SIG-M5 treated with dmso at 0.1 percent for 504 hours (cell line): ENCODE data around the gene CYP2C18.
A peak's percentile ranks its signal among the peaks of the same experiment; 100 is the strongest.
"Not testable (repeated sequence)": the region's sequence is repeated elsewhere in the genome, so short reads cannot be mapped to it uniquely, and the experiment has no call there.

ENCODE experiments used
- DNase-seq: peaks from one replicate; lab custom pipeline; 2025; ENCODE audit not compliant: unreplicated experiment; lab: John Stamatoyannopoulos, UW

CYP2C18 gene

DNA sequence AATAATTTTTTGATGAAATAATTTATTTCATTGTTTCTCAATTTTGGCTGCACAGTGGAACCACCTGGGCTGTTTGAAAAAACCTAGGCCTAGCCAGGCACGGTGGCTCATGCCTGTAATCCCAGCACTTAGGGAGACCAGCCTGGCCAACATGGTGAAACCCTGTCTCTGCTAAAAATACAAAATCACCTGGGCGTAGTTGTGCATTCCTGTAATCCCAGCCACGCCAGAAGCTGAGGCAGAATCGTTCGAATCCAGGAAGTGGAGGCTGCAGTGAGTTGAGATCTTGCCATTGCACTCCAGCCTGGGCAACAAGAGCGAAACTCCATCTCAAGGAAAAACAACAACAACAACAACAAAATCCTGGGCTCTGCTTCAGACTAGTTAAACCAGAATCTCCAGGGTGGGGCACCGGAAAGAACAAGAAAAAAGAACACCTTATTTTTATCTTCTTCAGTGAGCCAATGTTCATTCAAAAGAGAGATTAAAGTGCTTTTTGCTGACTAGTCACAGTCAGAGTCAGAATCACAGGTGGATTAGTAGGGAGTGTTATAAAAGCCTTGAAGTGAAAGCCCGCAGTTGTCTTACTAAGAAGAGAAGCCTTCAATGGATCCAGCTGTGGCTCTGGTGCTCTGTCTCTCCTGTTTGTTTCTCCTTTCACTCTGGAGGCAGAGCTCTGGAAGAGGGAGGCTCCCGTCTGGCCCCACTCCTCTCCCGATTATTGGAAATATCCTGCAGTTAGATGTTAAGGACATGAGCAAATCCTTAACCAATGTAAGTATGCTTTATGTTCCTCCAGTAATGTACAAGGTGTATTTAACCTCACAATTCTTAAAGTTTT is at the start of gene CYP2C18:
CYP2C18 (plus strand) TSS at position 516 of the 841 bp plus-strand sequence; CDS start at position 607, 91 bp downstream.
- no peak for DNase-seq

DNA sequence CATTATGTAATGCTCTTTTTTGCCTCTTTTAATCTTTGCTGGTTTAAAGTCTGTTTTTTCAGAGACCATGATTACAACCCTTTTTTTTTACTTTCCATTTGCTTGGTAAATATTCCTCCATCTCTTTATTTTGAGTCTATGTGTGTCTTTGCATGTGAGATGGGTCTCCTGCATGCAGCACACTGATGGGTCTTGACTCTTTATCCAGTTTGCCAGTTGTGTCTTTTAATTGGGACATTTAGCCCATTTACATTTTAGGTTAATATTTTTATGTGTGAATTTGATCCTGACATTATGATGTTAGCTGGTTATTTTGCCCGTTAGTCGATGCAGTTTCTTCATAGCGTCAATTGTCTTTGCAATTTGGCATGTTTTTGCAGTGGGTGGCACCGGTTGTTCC is 45.4 kb upstream of the CYP2C18 start:
- DNase-seq, result not testable (repeated sequence)

DNA sequence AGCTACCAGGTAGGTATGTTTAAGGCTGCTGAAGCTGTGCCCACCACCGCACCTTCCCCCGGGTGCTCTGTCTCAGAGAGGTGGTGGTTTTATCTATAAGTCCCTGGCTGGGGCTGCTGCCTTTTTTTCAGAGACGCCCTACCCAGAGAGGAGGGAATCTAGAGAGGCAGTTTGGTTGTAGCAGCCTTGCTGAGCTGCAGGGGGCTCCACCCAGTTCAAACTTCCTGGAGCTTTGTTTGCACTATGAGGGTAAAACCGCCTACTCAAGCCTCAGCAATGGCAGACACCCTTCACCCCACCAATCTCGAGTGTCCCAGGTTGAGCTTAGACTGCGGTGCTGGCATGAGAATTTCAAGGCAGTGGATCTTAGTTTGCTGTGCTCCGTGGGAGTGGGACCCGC is 43.6 kb upstream of the CYP2C18 start:
- DNase-seq, result no peak

DNA sequence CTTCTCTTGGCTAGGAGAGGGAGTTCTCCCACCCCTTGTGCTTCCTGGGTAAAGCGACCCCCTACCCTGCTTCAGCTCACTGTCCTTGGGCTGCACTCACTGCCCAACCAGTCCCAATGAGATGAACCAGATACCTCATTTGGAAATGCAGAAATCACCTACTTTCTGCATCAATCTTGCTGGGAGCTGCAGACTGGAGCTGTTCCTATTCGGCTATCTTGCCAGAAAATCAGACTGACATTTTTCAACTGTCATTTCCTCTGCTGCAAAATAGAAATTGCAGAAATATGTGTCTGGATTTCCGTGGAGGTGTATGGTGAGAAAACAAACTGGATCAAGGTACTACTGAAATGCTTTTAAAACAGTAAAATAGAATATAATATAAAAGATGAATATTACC is 43.0 kb upstream of the CYP2C18 start:
- DNase-seq, result no peak

DNA sequence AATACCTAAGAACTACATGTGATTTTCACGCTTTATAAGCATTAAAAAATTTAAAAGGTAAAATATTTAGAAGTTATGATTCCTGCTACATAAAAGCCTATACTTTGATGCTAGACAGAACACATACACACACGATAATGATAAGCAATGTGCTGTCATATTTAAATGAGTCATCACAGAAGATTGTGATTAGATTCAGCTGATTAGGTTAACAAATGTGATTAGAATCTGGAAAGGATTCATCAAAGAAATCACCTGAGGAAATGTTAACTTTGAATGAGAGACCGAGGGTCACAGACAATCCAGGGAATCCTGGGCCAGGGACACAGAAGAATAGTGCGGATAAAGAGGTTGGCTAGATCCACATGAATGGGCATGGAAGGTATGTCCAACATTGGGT is 42.0 kb upstream of the CYP2C18 start:
- DNase-seq, result no peak

DNA sequence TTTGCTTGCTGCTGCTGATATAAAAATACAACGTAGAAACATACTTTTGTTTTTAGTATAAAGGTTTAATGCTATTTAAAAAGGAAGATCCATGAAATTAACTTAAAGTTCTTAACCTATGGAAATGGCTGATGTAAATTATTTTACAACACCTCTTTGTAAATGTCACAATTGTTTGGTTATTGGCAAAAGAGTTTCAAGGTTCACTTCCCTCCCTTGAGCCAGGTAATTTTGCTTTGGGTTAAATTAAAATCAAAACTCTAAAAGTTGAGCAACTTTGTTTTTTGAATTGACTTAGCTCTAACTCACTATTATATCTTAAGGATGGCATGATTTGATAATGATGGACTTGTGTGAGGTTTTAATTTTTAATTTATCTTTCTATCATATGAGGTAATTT is 39.2 kb upstream of the CYP2C18 start:
- no peak for DNase-seq

DNA sequence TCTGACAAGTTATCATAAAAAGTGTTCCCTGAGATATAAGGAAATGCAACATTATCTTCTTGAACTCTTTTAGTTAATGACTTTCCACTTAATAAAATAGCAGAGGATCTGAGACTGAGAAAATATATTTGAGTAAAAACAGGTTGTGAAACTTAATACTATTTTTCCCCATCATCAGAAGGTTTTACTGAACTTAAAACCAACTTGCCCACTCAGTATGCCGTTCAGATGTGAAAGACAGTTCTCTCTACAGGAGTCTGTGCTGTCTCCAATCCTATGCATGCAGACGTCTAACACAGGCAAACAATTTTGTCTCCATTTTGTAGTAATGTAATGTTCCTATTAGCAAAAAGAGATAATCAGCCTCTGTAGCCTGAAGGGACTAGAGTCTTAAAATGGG is 38.2 kb upstream of the CYP2C18 start:
- no peak for DNase-seq

DNA sequence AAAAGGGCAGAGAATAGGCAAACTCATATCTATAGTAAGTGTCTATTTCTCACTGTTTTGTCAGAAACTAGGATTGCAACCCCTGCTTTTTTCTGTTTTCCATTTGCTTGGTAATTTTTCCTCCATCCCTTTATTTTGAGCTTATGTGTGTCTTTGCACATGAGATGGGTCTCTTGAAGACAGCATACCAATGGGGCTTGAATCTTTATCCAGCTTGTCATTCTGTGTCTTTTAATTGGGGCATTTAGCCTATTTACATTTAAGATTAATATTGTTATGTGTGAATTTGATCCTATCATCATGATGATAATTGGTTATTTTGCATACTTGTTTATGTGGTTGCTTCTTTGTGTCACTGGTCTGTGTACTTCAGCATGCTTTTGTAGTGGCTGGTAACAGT is 28.3 kb upstream of the CYP2C18 start:
- DNase-seq, result not testable (repeated sequence)

DNA sequence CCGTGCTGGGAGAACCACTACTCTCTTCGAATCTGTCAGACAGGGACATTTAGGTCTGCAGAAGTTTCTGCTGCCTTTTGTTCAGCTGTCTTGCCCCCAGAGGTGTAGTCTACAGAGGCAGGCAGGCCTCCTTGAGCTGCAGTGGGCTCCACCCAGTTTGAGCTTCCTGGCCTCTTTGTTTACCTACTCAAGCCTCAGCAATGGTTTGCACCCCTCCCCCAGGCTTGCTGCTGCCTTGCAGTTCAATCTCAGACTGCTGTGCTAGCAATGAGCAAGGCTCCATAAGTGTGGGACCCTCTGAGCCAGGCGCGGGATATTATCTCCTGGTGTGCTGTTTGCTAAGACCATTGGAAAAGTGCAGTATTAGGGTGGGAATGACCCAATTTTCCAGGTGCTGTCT is 20.5 kb upstream of the CYP2C18 start:
- DNase-seq, result not testable (repeated sequence)

DNA sequence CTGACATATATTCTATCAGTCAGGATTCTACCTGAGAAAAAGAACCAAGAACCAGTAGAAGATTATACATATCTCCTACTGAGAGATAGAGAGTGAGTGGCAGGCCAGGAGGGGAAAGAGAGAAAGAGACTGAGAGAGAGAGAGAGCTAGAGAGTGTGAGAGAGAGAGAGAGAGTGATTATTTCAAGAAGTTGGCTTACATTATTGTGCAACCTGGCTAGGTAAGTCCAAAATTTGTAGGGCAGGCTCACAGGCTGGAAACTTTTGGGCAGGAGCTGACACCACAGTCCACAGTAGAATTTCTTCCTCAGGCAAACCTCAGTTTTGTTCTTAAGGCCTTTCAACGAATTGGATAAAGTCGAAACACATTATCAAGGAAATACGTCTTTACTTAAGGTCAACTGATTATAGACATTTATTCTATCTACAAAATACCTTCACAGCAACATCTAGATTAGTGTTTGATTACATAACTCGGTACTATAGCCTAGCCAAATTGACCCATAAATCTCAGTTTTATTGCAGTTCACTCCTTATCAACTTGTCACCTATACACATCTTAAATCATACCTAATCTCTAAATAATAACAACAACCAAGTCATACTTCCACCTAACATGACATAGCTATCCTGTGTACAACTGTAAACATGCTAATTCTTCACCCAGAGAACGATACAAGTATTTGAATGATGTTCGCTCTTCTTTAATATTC is 17.0 kb upstream of the CYP2C18 start:
- no peak for DNase-seq

DNA sequence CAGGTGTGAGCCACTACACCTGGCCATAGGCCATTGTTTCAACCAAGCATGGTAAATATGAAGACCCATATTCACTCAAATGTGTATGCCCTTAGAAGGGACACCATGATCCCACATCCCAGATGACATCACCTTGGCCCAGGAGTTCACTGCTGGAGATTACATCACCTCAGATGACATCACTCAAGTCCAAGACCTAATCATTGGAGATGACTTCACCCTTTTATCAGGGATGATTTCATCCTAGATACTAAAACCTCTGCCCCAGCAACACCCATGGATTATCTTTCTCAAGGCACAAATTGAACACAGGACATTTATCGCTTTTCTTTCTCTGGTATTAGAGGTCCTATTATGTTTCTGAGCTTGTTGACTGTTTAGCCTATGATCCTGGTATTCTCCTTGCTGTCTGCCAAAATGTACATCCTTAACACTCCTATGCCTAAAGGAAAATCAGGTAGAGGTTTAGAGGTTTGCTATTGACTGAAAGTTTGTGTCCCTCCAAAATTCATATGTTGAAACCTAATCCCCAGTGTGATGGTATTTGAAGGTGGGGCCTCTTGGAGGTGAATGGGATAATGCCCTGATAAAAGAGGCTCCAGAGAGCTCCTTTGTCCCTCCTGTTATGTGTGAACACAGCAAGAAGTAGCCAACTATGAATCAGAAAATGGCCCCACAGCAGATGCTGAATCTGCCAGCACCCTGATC is 9.8 kb upstream of the CYP2C18 start:
- no peak for DNase-seq

DNA sequence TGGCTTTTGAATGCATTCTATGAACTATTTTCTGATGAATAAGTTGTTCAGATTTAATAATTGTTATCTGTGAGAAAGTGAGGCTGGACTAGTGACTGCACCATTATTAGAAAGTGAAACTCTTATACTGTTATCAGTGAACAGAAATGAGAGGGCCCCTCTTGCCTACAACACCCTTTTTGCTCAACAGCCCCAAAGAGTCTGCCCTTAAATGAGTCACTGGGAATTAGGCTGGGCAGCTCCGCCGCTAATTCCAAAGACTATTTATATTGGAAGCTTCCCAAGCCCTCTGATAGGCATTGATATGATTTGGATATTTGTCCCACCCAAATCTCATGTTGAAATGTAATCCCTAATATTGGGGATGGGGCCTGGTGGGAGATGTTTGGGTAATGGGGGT is 7.0 kb upstream of the CYP2C18 start:
- DNase-seq, result no peak

DNA sequence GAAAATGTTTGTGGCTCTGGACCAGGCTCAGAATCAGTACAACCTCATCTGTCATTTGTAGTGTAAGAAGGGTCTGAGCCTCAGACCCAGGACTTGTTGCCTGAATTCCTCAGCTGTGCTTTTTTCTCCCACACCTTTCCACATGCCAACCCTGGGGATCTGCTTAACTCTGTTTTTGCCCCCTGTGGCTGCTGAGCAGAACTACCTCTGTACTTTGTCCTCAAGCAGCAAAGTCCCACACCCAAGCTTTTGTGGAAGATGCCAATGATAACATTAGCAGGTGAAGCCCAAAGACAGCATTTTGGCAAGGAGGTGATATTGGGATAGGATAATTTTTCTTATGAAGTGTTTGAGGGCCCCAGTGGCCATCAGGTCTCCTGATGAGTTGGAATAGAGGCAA is 5.8 kb upstream of the CYP2C18 start:
- peak; percentile 4 for DNase-seq

DNA sequence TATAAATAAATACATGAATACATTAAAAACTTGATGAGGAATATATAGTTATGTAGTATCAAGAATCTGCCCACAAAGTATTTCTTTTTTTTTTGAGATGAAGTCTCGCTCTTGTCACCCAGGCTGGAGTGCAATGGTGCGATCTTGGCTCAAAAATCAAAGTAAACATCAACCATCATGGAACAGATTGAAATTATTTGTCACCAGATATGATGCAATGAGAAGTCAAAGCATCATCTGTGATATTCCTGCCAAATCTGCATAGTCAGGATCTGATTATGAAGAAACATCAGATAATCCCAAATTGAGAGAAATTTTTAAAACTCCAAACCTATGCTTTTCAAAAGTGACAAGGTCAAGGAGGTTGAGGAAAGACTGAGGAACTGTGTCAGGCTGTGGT is 5.1 kb upstream of the CYP2C18 start:
- DNase-seq, result no peak

DNA sequence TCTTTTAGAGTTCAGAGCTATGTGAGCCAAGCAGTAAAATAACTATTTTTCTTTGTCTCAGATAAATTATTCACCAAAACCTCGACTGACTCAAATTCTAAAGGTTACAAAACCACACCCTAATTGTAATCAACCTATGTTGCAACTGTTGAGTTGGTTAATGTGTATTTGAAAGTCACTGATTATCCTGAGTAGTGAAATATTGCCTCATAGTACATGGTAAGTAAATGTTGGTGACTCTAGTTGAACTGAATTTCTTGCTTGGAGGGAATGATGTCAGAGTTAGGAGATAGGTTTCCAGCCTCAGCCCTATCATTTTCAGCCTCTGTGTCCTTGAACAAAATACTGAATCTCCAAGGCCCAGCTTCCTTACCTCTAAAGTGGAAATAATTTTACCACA is 3.0 kb upstream of the CYP2C18 start:
- DNase-seq, result no peak

DNA sequence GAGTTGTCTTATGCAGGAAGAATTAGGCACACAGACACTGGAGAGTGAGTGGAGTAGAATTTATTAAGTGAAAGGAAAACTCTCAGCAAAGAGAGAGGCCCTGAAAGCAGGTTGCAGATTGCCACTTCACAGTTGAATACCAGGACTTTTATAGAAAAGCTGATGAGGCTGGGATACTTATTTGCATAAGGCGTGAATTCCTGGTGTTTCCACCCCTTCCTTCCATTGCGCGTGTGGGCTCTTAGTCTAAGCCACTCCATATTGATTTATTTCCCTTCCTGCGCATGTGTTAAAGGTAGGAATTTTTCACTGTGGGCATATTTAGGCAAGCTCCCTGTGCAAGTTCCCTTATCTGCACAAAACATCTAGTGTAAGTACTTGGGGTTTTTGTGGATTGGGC is 893 bp upstream of the CYP2C18 start:
- not testable (repeated sequence) for DNase-seq

DNA sequence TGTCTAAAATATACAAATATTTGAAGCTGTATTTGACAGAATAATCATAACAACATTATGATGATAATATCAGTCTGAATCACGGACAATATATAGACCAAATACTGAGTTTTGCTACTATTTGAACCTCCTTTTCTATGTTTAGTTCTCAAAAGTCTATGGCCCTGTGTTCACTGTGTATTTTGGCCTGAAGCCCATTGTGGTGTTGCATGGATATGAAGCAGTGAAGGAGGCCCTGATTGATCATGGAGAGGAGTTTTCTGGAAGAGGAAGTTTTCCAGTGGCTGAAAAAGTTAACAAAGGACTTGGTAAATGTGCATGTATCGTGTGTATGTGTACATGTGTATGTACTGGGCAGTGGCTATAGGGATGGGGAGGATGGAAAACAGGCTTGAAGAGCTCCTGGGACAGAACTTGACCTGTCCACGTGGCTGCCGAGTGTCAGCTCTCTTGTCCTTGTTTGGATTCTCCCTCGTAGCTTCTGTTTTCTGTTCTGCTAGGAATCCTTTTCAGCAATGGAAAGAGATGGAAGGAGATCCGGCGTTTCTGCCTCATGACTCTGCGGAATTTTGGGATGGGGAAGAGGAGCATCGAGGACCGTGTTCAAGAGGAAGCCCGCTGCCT is 4.2 kb downstream of the CYP2C18 start:
- no peak for DNase-seq

DNA sequence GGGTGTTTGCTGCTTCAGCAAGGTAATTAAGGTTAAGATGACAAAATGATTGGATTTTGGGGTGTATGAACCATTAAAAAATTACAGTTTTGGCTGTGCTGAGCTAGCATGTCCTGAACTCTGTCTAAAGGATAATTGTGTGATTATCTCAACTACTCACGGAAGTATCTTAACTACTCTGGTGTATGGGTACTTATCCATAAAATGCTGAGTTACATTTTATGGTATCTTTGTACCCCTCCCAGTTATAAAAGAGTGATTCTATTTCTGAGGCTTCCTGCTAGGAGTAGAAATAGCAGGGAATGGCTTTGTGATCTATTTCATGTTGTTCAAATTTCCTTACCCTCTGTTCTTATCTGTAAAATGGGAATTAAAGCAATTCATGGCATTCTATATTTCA is 22.6 kb downstream of the CYP2C18 start:
- no peak for DNase-seq

DNA sequence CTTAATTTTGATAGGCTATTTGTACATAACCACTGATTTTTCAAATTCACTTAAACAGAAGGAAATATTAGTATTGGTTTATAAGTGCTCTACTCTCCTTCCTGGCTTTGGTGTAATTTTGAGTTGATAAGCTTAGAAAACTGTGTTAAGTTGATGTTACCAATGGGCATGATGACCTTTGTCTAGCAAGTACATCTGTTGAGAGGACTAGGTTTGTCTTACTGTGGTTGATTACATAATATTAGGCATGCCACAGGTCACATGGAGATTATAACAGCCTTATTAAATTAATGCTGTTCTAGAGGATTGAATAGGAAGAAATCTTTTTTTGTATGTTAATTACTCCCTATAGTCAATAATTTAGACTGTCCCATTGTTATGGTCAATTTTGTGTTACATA is 27.0 kb downstream of the CYP2C18 start:
- no peak for DNase-seq

DNA sequence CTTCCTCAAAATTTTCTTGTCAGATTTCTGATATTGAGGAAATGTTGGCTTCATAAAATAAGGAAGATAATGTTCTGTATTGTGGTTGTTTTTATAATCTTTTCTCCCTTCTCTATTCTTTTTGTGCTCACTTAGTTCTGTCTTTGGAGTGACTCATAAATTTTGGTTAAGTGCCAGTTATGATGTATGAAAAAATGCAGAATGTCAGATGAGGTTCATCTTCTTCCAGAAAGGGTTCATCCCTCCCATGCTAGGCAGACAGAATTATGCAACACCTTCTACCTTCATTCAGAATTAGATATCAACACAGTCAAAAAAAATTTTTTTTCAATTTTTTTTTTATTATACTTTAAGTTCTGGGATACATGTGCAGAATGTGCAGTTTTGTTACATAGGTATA is 42.3 kb downstream of the CYP2C18 start:
- no peak for DNase-seq

DNA sequence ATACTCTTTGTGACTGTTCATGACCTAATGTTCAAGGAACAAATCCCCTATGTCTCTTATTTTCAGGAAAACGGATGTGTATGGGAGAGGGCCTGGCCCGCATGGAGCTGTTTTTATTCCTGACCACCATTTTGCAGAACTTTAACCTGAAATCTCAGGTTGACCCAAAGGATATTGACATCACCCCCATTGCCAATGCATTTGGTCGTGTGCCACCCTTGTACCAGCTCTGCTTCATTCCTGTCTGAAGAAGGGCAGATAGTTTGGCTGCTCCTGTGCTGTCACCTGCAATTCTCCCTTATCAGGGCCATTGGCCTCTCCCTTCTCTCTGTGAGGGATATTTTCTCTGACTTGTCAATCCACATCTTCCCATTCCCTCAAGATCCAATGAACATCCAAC is 51.7 kb downstream of the CYP2C18 start:
- DNase-seq, result no peak
